A549 treated with Hydrocortisone at 1 μM for 4 hours (cell line): ENCODE measurements around the gene DBT. TPM values are rescaled to one million over a fixed set of nuclear protein-coding genes. Genes with fewer than 3 reads are reported as not detected.

Source experiments
- total RNA-seq: library from RNA; stranded (reverse); fragments of 200-300 nt; extraction: Qiagen RNA extraction; gene quantifications from 5 replicates; pipeline ENCODE4 v1.2.3, GENCODE V29; 2022

Gene DBT
- total RNA-seq: 3.3 to 4.5 TPM (median 4.2 TPM) in 5 replicates

DNA sequence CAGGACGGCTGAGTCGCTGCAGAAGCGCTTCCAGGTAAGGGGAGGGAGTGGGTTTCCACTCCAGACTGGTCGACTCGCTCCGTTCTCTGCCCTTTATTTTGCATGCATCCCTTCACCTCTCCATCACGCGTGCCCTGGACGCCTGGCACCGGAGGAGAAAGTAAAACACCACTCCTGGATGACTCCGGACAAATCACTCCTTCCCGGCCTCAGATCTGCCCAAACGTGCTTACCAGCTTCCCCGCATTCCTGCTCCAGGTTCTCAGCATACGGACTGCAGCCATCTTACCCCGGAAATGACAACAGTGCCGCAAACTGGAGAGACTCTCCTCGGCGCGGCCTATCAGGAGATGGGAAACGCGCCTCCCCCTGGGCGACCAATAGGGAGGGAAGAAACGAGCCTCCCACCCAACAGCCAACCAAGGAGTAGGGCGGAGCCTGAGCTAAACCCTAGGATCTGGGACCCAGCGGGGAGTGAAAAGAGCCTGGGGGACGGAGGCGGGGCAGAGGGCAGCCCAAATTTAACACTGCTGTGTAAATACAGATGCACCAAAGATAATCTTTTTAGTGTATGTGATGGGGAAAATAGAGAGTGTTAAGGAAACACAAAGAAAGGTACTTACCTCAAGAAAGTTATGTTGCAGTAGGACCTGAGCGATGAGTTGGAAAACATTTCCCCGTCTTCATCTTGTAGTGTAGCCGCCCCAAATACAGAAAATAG, at the start of gene DBT:
TSS of gene DBT (minus strand) at position 298 of the 721 bp plus-strand sequence. CDS start at position 284, 14 bp downstream.

DNA sequence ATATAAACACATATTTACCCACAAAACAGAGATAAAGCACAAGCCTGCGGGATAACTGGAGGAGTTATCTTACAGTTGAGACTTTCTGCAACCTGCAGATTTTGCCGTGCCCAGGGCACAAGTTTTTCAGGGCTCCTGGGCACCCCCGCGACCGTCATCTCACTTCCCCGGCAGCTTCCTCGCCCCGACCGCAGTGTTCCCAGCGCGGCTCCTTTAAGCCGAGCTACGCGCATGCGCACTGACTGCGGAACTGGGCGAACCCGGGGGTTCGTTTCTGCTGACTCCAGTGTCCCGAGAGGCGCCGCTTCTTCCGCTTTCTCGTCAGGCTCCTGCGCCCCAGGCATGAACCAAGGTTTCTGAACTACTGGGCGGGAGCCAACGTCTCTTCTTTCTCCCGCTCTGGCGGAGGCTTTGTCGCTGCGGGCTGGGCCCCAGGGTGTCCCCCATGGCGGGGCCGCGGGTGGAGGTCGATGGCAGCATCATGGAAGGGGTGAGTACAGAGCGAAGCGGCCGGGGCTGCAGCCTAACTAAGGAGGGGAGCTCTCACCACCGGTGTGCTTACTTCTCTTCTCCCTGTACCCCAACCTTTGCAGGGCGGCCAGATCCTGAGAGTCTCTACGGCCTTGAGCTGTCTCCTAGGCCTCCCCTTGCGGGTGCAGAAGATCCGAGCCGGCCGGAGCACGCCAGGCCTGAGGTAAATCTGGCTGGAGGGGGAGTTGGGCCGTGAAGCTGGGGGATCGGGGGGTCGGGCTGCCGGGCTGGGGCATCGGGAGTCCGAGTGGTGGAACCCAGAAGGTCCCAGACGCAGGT, 16.5 kb upstream of the DBT start, which contains the start of gene RTCA:
TSS of gene RTCA (plus strand) at position 286 of the 810 bp plus-strand sequence. CDS start at position 446, 160 bp downstream.

DNA sequence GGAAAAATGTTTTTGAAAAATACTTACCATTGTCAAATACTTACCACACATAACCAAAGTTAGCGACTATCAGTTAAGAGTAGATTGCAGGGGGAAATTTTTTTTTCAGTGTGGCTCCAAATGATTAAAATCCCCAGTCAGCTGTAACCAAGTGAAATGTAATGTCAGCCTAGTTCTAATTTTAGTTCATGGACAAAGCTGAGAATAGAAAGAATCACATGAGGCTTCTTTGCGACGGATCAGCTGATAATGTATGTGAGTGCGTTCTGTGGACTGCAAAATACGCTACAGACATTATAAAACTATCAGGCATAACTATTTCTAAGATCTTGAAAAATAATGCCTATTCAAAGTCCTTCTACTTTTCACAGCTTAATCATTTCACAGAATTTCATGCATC, 71.5 kb downstream of the DBT start, which contains the start of gene LRRC39:
TSS of gene LRRC39 (minus strand) at position 166 of the 400 bp plus-strand sequence. CDS start 9,740 bp downstream, outside the sequence.

Other genes starting within 250 kb of the DBT start
- gene SASS6, start 116.9 kb downstream of the DBT start, total RNA-seq: 3.1 to 4.5 TPM (median 3.7 TPM) in 5 replicates
- gene TRMT13, start 116.7 kb downstream of the DBT start, total RNA-seq: 5.1 to 9.3 TPM (median 5.9 TPM) in 5 replicates
- gene LRRC39, start 71.6 kb downstream of the DBT start, total RNA-seq: 0.06 to 0.13 TPM (median 0.08 TPM) in 5 replicates
- 22.0 to 24.6 TPM (median 22.4 TPM) in 5 replicates for gene RTCA, start 16.4 kb upstream of the DBT start, total RNA-seq
- gene CDC14A, start 102.7 kb upstream of the DBT start, total RNA-seq: 2.0 to 3.0 TPM (median 2.5 TPM) in 5 replicates